Karpas-422 (cell line): ENCODE results near the gene SAXO1. TPM values are rescaled to one million over a fixed set of nuclear protein-coding genes. Genes with fewer than 3 reads are reported as not detected.
"Not testable (repeated sequence)": the region's sequence is repeated elsewhere in the genome, so short reads cannot be mapped to it uniquely, and the experiment has no call there.

ENCODE experiments used
- DNase-seq: peaks from one replicate; pipeline ENCODE4 v3.0.0-alpha.2; 2015
- H2AFZ ChIP-seq: fragments of 200-600 bp; sonication (generic); 2 replicates; pipeline ENCODE4 v1.6.1; 2014; ENCODE audit warnings: antibody characterized with exemption, low read length, mixed read lengths
- H3K27ac ChIP-seq: fragments of 200-600 bp; sonication (generic); 2 replicates; pipeline ENCODE4 v1.5.1; 2014; ENCODE audit warnings: mild to moderate bottlenecking, low read length, moderate library complexity
- H3K27me3 ChIP-seq: fragments of 200-600 bp; sonication (generic); 2 replicates; pipeline ENCODE4 v1.6.1; 2014; ENCODE audit warnings: low read length, mixed read lengths
- H3K36me3 ChIP-seq: fragments of 200-600 bp; sonication (generic); 2 replicates; pipeline ENCODE4 v1.6.1; 2014; ENCODE audit warnings: low read length, mixed read lengths; ENCODE audit not compliant: insufficient read depth
- H3K4me1 ChIP-seq: fragments of 200-600 bp; sonication (generic); 2 replicates; pipeline ENCODE4 v1.6.1; 2014; ENCODE audit warnings: mild to moderate bottlenecking, low read length, mixed read lengths
- H3K4me2 ChIP-seq: fragments of 200-600 bp; sonication (generic); 2 replicates; pipeline ENCODE4 v1.6.1; 2014; ENCODE audit warnings: low read length, low read depth, mild to moderate bottlenecking; ENCODE audit not compliant: poor library complexity, severe bottlenecking
- H3K4me3 ChIP-seq: fragments of 200-600 bp; sonication (generic); 2 replicates; pipeline ENCODE4 v1.5.1; 2014; ENCODE audit warnings: mild to moderate bottlenecking, antibody characterized with exemption, low read length, mixed read lengths
- H3K79me2 ChIP-seq: fragments of 200-600 bp; sonication (generic); 2 replicates; pipeline ENCODE4 v1.6.1; 2014; ENCODE audit warnings: mild to moderate bottlenecking, low read length, mixed read lengths
- H3K9ac ChIP-seq: fragments of 200-600 bp; sonication (generic); 2 replicates; pipeline ENCODE4 v1.6.0; 2014; ENCODE audit warnings: low read length
- H3K9me2 ChIP-seq: fragments of 200-600 bp; sonication (generic), shearing (Covaris generic); replicated peaks from 2 replicates; pipeline ENCODE4 v1.6.0; 2014; ENCODE audit warnings: mild to moderate bottlenecking, low read length, moderate library complexity; ENCODE audit not compliant: insufficient read depth
- H3K9me3 ChIP-seq: fragments of 300-700, 200-600 bp; sonication (generic); 2 replicates; pipeline ENCODE4 v1.6.1; 2014; ENCODE audit warnings: low read length, mixed read lengths
- H4K20me1 ChIP-seq: fragments of 200-600 bp; sonication (generic); 2 replicates; pipeline ENCODE4 v1.6.1; 2014; ENCODE audit warnings: mild to moderate bottlenecking, antibody characterized with exemption, low read length, low read depth; ENCODE audit not compliant: insufficient read depth
- total RNA-seq: library from RNA; depleted of rRNA; stranded (reverse); fragments of >200 nt; shearing (Covaris generic); gene quantifications from 2 replicates; pipeline ENCODE4 v1.2.3, GENCODE V29; 2014; ENCODE audit warnings: low replicate concordance

The SAXO1 gene
- total RNA-seq, 1 experiment from 2014 or later = not detected

- H3K9ac ChIP-seq, H3K79me2 ChIP-seq, DNase-seq, H3K4me1 ChIP-seq, H3K27ac ChIP-seq, H2AFZ ChIP-seq, H3K4me3 ChIP-seq, H3K9me2 ChIP-seq, H3K4me2 ChIP-seq, H3K27me3 ChIP-seq, H4K20me1 ChIP-seq, H3K36me3 ChIP-seq, H3K9me3 ChIP-seq: not testable (repeated sequence)
Measured at GRCh38 chr9:18991197-18991596, 41.8 kb downstream of the SAXO1 start.

- no peaks in the 10 kb centered on the region for H3K27me3 ChIP-seq
- no peak overlapping the region for H2AFZ ChIP-seq
- no peaks in the 10 kb centered on the region for H3K9me2 ChIP-seq
- no peaks in the 10 kb centered on the region for H4K20me1 ChIP-seq
- H3K4me3 ChIP-seq = no peak overlapping the region
- H3K36me3 ChIP-seq = no peaks in the 10 kb centered on the region
- no peak for DNase-seq
- no peak overlapping the region for H3K4me2 ChIP-seq
- H3K9ac ChIP-seq = no peak overlapping the region
- no peaks in the 10 kb centered on the region for H3K9me3 ChIP-seq
- H3K27ac ChIP-seq = no peak overlapping the region
- H3K79me2 ChIP-seq = no peaks in the 10 kb centered on the region
- H3K4me1 ChIP-seq = no peaks in the 10 kb centered on the region
Measured at GRCh38 chr9:18990494-18990893, 42.5 kb downstream of the SAXO1 start.

GRCh38 chr9:18989865-18990264 lies 43.1 kb downstream of the SAXO1 start:
- Histone ChIP-seq H3K9me2 (no peaks in the 10 kb centered on the region), H3K9ac (no peak overlapping the region), H3K4me1 (no peaks in the 10 kb centered on the region), H3K9me3 (no peaks in the 10 kb centered on the region), H3K36me3 (no peaks in the 10 kb centered on the region), H2AFZ (no peak overlapping the region), H4K20me1 (no peaks in the 10 kb centered on the region), H3K27me3 (no peaks in the 10 kb centered on the region), H3K4me3 (no peak overlapping the region), H3K27ac (no peak overlapping the region), H3K4me2 (no peak overlapping the region), H3K79me2 (no peaks in the 10 kb centered on the region)
- no peak for DNase-seq

GRCh38 chr9:18989097-18989496 lies 43.9 kb downstream of the SAXO1 start:
- H3K79me2 ChIP-seq = no peaks in the 10 kb centered on the region
- no peak overlapping the region for H2AFZ ChIP-seq
- H3K27me3 ChIP-seq = no peaks in the 10 kb centered on the region
- H3K27ac ChIP-seq = no peak overlapping the region
- no peaks in the 10 kb centered on the region for H4K20me1 ChIP-seq
- H3K4me3 ChIP-seq = no peak overlapping the region
- no peaks in the 10 kb centered on the region for H3K4me1 ChIP-seq
- no peak overlapping the region for H3K9ac ChIP-seq
- H3K9me2 ChIP-seq = no peaks in the 10 kb centered on the region
- no peaks in the 10 kb centered on the region for H3K36me3 ChIP-seq
- no peak overlapping the region for H3K4me2 ChIP-seq
- DNase-seq = no peak
- no peaks in the 10 kb centered on the region for H3K9me3 ChIP-seq

GRCh38 chr9:18988003-18988402 lies 45.0 kb downstream of the SAXO1 start:
- Histone ChIP-seq H3K4me2 (no peak overlapping the region), H3K4me3 (no peak overlapping the region), H3K9ac (no peak overlapping the region), H3K36me3 (no peaks in the 10 kb centered on the region), H4K20me1 (no peaks in the 10 kb centered on the region), H3K79me2 (no peaks in the 10 kb centered on the region), H3K4me1 (no peaks in the 10 kb centered on the region), H3K27me3 (no peaks in the 10 kb centered on the region), H3K9me3 (no peaks in the 10 kb centered on the region), H3K27ac (no peak overlapping the region), H3K9me2 (no peaks in the 10 kb centered on the region), H2AFZ (no peak overlapping the region)
- DNase-seq = no peak

- Histone ChIP-seq H3K4me2 (no peak overlapping the region), H2AFZ (no peak overlapping the region), H3K4me3 (no peak overlapping the region), H3K4me1 (no peaks in the 10 kb centered on the region), H3K36me3 (no peaks in the 10 kb centered on the region), H3K9me3 (no peaks in the 10 kb centered on the region), H3K79me2 (no peaks in the 10 kb centered on the region), H3K9me2 (no peaks in the 10 kb centered on the region), H3K27me3 (no peaks in the 10 kb centered on the region), H3K9ac (no peak overlapping the region), H3K27ac (no peak overlapping the region), H4K20me1 (no peaks in the 10 kb centered on the region)
- no peak for DNase-seq
Measured at GRCh38 chr9:18985996-18986395, 47.0 kb downstream of the SAXO1 start.

GRCh38 chr9:18985464-18985951 lies 47.5 kb downstream of the SAXO1 start:
- Histone ChIP-seq H4K20me1 (no peaks in the 10 kb centered on the region), H3K4me1 (no peaks in the 10 kb centered on the region), H2AFZ (no peak overlapping the region), H3K36me3 (no peaks in the 10 kb centered on the region), H3K9me2 (no peaks in the 10 kb centered on the region), H3K27ac (no peak overlapping the region), H3K4me2 (no peak overlapping the region), H3K9ac (no peak overlapping the region), H3K4me3 (no peak overlapping the region), H3K27me3 (no peaks in the 10 kb centered on the region), H3K79me2 (no peaks in the 10 kb centered on the region), H3K9me3 (no peaks in the 10 kb centered on the region)
- DNase-seq = no peak

GRCh38 chr9:18982262-18982620 lies 50.8 kb downstream of the SAXO1 start:
- no peaks in the 10 kb centered on the region for H3K4me1 ChIP-seq
- no peak overlapping the region for H3K4me2 ChIP-seq
- H3K27ac ChIP-seq = no peak overlapping the region
- H4K20me1 ChIP-seq = no peaks in the 10 kb centered on the region
- H3K9me2 ChIP-seq = no peaks in the 10 kb centered on the region
- H2AFZ ChIP-seq = no peak overlapping the region
- no peaks in the 10 kb centered on the region for H3K36me3 ChIP-seq
- H3K4me3 ChIP-seq = no peak overlapping the region
- no peaks in the 10 kb centered on the region for H3K9me3 ChIP-seq
- no peak overlapping the region for H3K9ac ChIP-seq
- no peaks in the 10 kb centered on the region for H3K27me3 ChIP-seq
- no peaks in the 10 kb centered on the region for H3K79me2 ChIP-seq
- no peak for DNase-seq
